GM23338 (cell line): ENCODE measurements around the gene EPC1. TPM values are rescaled to one million over a fixed set of nuclear protein-coding genes. Genes with fewer than 3 reads are reported as not detected.

Experiments
- ATAC-seq: fragments of 200-7000 bp; cut with Tn5 transposase; 3 replicates; pipeline ENCODE4 v1.9.1; 2020
- DNase-seq: peaks from one replicate; pipeline ENCODE4 v3.0.0-alpha.2; 2015; ENCODE audit warnings: low spot score
- H2AFZ ChIP-seq: fragments of 200-600 bp; sonication (generic); 2 replicates; pipeline ENCODE4 v1.8.0; 2016; ENCODE audit warnings: antibody characterized with exemption, mild to moderate bottlenecking, moderate library complexity
- H3F3A ChIP-seq: fragments of 200-600 bp; sonication (generic); replicated peaks from 2 replicates; pipeline ENCODE4 v1.8.0; 2017; ENCODE audit warnings: antibody characterized with exemption, mixed run types, low read depth
- H3K27ac ChIP-seq: fragments of 200-600 bp; sonication (generic); 2 replicates; pipeline ENCODE4 v1.6.1; 2016; ENCODE audit warnings: low read depth
- H3K27me3 ChIP-seq: fragments of 200-600 bp; sonication (generic); 2 replicates; pipeline ENCODE4 v1.8.0; 2016; ENCODE audit warnings: mild to moderate bottlenecking, mixed run types, moderate library complexity; ENCODE audit not compliant: insufficient read depth
- H3K36me3 ChIP-seq: fragments of 200-600 bp; sonication (generic); 2 replicates; pipeline ENCODE4 v1.8.0; 2016; ENCODE audit warnings: mild to moderate bottlenecking; ENCODE audit not compliant: insufficient read depth
- H3K4me1 ChIP-seq: fragments of 200-600 bp; sonication (generic); 2 replicates; pipeline ENCODE4 v1.8.0; 2016; ENCODE audit warnings: mild to moderate bottlenecking, moderate library complexity; ENCODE audit not compliant: insufficient read depth
- H3K4me2 ChIP-seq: fragments of 200-600 bp; sonication (generic); 2 replicates; pipeline ENCODE4 v1.7.1; 2017; ENCODE audit warnings: mixed run types
- H3K4me3 ChIP-seq: fragments of 200-600 bp; sonication (generic); 2 replicates; pipeline ENCODE4 v1.6.1; 2016; ENCODE audit warnings: mixed run types
- H3K79me2 ChIP-seq: fragments of 200-600 bp; sonication (generic); replicated peaks from 2 replicates; pipeline ENCODE4 v1.8.0; 2017; ENCODE audit warnings: mild to moderate bottlenecking; ENCODE audit not compliant: insufficient read depth
- H3K9me2 ChIP-seq: fragments of 200-600 bp; sonication (generic); 2 replicates; pipeline ENCODE4 v1.8.0; 2017; ENCODE audit not compliant: insufficient read depth
- H4K20me1 ChIP-seq: fragments of 200-600 bp; sonication (generic); replicated peaks from 2 replicates; pipeline ENCODE4 v1.8.0; 2017; ENCODE audit warnings: mild to moderate bottlenecking; ENCODE audit not compliant: insufficient read depth
- H3K27ac Mint-ChIP-seq: 2 replicates; pipeline ENCODE4 v1.8.0; 2020; ENCODE audit warnings: inconsistent platforms, mild to moderate bottlenecking, moderate library complexity, mixed read lengths
- H3K27me3 Mint-ChIP-seq: 3 replicates; pipeline ENCODE4 v1.8.0; 2022; ENCODE audit warnings: low read depth, mild to moderate bottlenecking, moderate library complexity, mixed read lengths, inconsistent platforms; ENCODE audit not compliant: insufficient read depth, poor library complexity
- H3K36me3 Mint-ChIP-seq: 3 replicates; pipeline ENCODE4 v1.8.0; 2021; ENCODE audit warnings: low read depth, mild to moderate bottlenecking, inconsistent platforms, moderate library complexity, mixed read lengths
- H3K4me1 Mint-ChIP-seq: 3 replicates; pipeline ENCODE4 v1.8.0; 2020; ENCODE audit warnings: mild to moderate bottlenecking, inconsistent platforms, mixed read lengths
- H3K4me3 Mint-ChIP-seq: 3 replicates; pipeline ENCODE4 v1.8.0; 2021; ENCODE audit warnings: moderate library complexity, mild to moderate bottlenecking, inconsistent platforms, mixed read lengths
- H3K9me3 Mint-ChIP-seq: 3 replicates; pipeline ENCODE4 v1.8.0; 2020; ENCODE audit warnings: moderate library complexity, mild to moderate bottlenecking, inconsistent platforms, mixed read lengths
- EZH2phosphoT487 ChIP-seq: fragments of 200-600 bp; sonication (generic); IDR thresholded peaks from one replicate; pipeline ENCODE4 v1.8.1; 2018; ENCODE audit warnings: antibody characterized with exemption; ENCODE audit not compliant: unreplicated experiment
- POLR2AphosphoS5 ChIP-seq: IDR thresholded peaks from 2 replicates; pipeline ENCODE4 v1.6.1; 2016; ENCODE audit warnings: antibody characterized with exemption, low read depth
- STAT1 ChIP-seq: IDR thresholded peaks from one replicate; pipeline ENCODE4 v1.6.1; 2016; ENCODE audit warnings: antibody characterized with exemption; ENCODE audit not compliant: unreplicated experiment
- ZNF331 ChIP-seq: fragments of 250-450 bp; sonication (Bioruptor Pico); IDR thresholded peaks from 2 replicates; pipeline ENCODE4 v1.5.0; 2020; ENCODE audit warnings: low read depth, mild to moderate bottlenecking, moderate library complexity
- polyA plus RNA-seq: library from polyadenylated mRNA; unstranded; fragments of >200 nt; fragmentation: Nextera tagmentation; extraction: Ambion mirVana; gene quantifications from 2 replicates; pipeline ENCODE4 v1.2.1, GENCODE V29; 2016
- total RNA-seq: library from RNA; depleted of rRNA; stranded (reverse); fragments of >200 nt; shearing (Covaris generic); gene quantifications from 2 replicates; pipeline ENCODE4 v1.2.3, GENCODE V29; 2014
- TF ChIP-seq, protein P1 (sequence below): IDR thresholded peaks from one replicate; pipeline ENCODE4 v1.6.1; 2018; ENCODE audit warnings: antibody characterized with exemption; ENCODE audit not compliant: unreplicated experiment
- TF ChIP-seq, protein P2 (sequence below), 2 experiments: fragments of 200-600 bp in 1 of 2; sonication (generic) in 1 of 2; conservative IDR thresholded peaks; 2 replicates each; pipeline versions ENCODE4 v1.5.1 to v1.6.1; 2016 to 2017; ENCODE audit warnings: antibody characterized with exemption in 2 of 2, low read depth in 2 of 2, mild to moderate bottlenecking in 2 of 2, moderate library complexity in 1 of 2

The EPC1 gene
- total and polyA plus RNA-seq, 2 experiments from 2014 or later = 24.1 to 25.9 TPM

DNA sequence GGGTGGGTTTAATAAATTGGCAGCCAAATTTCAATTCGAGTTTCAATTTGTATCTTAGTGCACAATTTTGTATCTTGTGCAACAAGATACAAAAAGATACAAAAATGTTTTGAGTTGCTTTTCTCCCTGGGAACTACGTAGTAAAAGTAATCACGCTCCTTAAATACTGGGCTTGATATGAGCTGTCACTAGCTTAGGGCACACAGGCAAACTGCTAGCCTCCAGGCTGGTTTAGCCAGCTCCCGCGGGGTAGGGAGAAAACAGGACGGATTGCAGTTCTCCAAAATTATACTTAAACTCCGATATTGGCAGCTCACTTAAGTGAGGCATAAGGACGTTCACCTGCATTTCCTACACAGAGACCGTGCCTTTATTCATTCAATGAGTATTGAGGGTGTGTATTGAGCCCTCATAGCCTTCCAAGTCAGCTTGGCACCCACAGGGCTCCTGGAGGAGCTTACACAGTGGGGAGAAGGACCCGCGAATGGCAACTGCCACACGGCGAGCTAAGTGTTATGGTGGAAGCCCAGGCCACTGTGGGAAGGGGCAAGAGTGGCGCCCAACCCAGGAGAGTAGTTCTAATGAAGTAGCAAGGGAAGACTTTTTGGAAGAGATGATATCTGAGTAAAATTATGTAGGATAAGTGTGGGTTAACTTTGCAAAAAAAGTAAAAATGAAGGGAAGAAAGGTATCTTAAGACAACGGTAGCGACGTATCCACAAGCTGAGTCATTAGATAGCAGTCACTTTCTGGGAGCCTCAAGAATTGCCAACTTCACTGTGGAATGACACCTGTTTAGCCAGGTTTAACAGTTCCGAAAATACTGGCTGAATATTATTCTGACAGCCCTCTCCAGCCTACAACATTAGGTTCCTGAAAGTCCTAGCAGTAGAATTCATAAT is 1.6 kb upstream of the EPC1 start:
- Histone ChIP-seq H3K36me3 (no peaks in the 10 kb centered on the region), H3K4me3 (peak overlapping the region; percentile 96), H3K9me2 (no peaks in the 10 kb centered on the region), H3K27ac (no peak overlapping the region), H4K20me1 (no peaks in the 10 kb centered on the region), H3K4me2 (peak overlapping the region; percentile 75), H3K4me1 (peaks cover 35% of the 10 kb centered on the region), H3K79me2 (peaks cover 34% of the 10 kb centered on the region), H2AFZ (no peak overlapping the region), H3F3A (no peaks in the 10 kb centered on the region), H3K27me3 (no peaks in the 10 kb centered on the region)
- no peaks in the 10 kb centered on the region for H3K9me3 Mint-ChIP-seq
- DNase-seq (no peak), ATAC-seq (no peak)
- peaks cover 35% of the 10 kb centered on the region for H3K4me1 Mint-ChIP-seq
- peak overlapping the region; percentile 54 for H3K4me3 Mint-ChIP-seq
- no peak for TF ChIP-seq ZNF331 (CRISPR knock-in tag)
- H3K27ac Mint-ChIP-seq = no peak overlapping the region
- peaks cover 14% of the 10 kb centered on the region for H3K27me3 Mint-ChIP-seq
- H3K36me3 Mint-ChIP-seq = peaks cover 24% of the 10 kb centered on the region

DNA sequence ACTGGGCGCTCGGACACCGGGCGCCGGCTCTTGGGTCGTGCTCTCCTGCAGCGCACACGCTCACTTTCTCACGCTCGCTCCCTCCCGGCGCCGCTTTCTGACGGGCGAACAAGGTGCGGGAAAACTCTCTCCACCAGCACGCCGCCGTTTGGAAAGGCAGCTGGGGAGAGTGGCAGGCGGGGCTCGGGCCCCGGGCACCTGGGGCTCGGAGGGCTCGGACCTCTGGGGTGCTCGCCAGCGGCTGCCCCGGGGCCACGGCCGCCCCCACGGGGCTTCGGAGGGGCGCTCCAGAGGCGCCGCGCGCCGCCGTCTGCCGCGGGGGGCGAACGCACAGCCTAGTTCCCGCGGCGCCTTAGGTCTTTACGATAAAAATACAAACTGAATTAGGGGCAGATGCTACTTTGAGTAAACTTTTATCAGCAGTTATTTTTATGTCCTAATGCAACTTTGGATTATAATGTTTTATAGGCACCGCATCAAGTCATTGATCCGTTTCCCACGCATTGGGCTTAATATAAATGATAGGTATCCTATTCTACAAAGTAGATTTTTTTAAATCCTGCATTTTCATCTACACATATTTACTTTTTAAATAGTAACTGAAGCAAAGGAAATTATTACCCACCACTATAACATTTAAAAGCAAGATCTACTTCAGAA is 535 bp upstream of the EPC1 start:
- peak overlapping the region; percentile 54 for H3K4me3 Mint-ChIP-seq

More for the DNA sequence above, 535 bp upstream of the EPC1 start:
- Histone ChIP-seq H3K4me3 (peak overlapping the region; percentile 96), H3K9me2 (no peaks in the 10 kb centered on the region), H3K27ac (no peak overlapping the region), H3K4me1 (peaks cover 43% of the 10 kb centered on the region), H2AFZ (no peak overlapping the region), H3F3A (no peaks in the 10 kb centered on the region), H3K27me3 (no peaks in the 10 kb centered on the region), H4K20me1 (0 out of 2 replicates have a peak, but pooled peaks cover 2% of the 10 kb centered on the region), H3K4me2 (peak overlapping the region; percentile 75), H3K79me2 (peaks cover 42% of the 10 kb centered on the region), H3K36me3 (no peaks in the 10 kb centered on the region)
- Mint-ChIP-seq H3K27me3 (peaks cover 12% of the 10 kb centered on the region), H3K27ac (peak overlapping the region; percentile 90), H3K4me1 (peaks cover 33% of the 10 kb centered on the region), H3K36me3 (peaks cover 24% of the 10 kb centered on the region), H3K9me3 (no peaks in the 10 kb centered on the region)
- ATAC-seq (peak; percentile 5), DNase-seq (no peak)
- TF ChIP-seq EZH2phosphoT487 (no peak), STAT1 (no peak), POLR2AphosphoS5 (no peak), ZNF331 (CRISPR knock-in tag) (no peak)
- TF ChIP-seq, protein P1, sequence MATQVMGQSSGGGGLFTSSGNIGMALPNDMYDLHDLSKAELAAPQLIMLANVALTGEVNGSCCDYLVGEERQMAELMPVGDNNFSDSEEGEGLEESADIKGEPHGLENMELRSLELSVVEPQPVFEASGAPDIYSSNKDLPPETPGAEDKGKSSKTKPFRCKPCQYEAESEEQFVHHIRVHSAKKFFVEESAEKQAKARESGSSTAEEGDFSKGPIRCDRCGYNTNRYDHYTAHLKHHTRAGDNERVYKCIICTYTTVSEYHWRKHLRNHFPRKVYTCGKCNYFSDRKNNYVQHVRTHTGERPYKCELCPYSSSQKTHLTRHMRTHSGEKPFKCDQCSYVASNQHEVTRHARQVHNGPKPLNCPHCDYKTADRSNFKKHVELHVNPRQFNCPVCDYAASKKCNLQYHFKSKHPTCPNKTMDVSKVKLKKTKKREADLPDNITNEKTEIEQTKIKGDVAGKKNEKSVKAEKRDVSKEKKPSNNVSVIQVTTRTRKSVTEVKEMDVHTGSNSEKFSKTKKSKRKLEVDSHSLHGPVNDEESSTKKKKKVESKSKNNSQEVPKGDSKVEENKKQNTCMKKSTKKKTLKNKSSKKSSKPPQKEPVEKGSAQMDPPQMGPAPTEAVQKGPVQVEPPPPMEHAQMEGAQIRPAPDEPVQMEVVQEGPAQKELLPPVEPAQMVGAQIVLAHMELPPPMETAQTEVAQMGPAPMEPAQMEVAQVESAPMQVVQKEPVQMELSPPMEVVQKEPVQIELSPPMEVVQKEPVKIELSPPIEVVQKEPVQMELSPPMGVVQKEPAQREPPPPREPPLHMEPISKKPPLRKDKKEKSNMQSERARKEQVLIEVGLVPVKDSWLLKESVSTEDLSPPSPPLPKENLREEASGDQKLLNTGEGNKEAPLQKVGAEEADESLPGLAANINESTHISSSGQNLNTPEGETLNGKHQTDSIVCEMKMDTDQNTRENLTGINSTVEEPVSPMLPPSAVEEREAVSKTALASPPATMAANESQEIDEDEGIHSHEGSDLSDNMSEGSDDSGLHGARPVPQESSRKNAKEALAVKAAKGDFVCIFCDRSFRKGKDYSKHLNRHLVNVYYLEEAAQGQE = no peak
- TF ChIP-seq, protein P2, sequence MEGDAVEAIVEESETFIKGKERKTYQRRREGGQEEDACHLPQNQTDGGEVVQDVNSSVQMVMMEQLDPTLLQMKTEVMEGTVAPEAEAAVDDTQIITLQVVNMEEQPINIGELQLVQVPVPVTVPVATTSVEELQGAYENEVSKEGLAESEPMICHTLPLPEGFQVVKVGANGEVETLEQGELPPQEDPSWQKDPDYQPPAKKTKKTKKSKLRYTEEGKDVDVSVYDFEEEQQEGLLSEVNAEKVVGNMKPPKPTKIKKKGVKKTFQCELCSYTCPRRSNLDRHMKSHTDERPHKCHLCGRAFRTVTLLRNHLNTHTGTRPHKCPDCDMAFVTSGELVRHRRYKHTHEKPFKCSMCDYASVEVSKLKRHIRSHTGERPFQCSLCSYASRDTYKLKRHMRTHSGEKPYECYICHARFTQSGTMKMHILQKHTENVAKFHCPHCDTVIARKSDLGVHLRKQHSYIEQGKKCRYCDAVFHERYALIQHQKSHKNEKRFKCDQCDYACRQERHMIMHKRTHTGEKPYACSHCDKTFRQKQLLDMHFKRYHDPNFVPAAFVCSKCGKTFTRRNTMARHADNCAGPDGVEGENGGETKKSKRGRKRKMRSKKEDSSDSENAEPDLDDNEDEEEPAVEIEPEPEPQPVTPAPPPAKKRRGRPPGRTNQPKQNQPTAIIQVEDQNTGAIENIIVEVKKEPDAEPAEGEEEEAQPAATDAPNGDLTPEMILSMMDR (conservative IDR thresholded peaks at IDR 0.05; ENCODE audit: low read depth in 2 of 2) = no peak
